ENCODE measurements around the gene RNH1.

The RNH1 gene

DNA sequence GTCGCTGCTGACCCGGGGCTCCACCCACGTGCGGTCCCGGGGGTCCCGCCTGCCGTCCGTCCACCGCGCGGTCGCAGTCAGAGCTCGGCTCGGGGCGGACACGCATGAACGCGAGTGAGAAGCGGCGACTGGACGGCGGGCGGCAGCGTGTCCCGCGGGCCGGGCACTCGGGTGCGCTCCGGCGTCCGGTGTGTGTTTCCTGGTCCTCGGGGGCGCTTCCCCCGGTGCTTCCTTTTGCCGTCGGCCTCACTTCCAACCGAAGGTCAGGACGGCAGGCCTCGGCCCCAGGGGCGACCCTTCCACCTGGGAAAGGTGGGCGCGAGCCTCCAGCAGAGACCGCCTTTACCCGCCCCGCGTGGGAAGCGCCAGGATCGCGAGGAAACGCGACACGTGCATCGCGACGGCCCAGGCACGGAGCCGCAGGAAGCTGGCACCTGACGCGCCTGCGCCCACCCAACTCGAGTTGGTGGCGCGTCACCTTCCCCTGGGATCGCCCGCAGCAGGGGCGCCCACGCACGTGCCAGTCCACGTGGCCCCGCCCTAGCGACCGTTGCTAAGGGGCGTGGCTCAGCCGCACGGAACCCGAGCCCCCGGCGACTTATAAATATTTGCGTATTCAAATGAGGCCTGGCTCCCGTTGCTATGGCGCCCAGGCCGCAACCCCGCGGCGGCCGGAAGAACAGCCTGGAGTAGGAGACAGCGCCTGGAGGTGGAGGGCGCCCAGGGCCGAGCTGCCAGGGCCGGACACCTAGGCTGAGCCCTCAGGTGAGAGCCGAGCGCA is 30.0 kb upstream of the RNH1 start, which contains the start of gene LRRC56:
LRRC56 (plus strand) TSS at position 687 of the 781 bp plus-strand sequence. CDS start 3,158 bp downstream, outside the sequence.
- peak; percentile 94 for DNase-seq

GRCh38 chr11:535519-536454 is 28.7 kb upstream of the RNH1 start, which contains the start of gene HRAS:
TSS of gene HRAS (minus strand) at chr11:535576.
- DNase-seq, result peak; percentile 98

- DNase-seq, result no peak
Measured at GRCh38 chr11:535210-535518, 28.1 kb upstream of the RNH1 start.

GRCh38 chr11:534396-535209 is 27.6 kb upstream of the RNH1 start:
- peak; percentile 51 for DNase-seq

- DNase-seq, result no peak
Measured at GRCh38 chr11:533586-534395, 26.7 kb upstream of the RNH1 start.

DNA sequence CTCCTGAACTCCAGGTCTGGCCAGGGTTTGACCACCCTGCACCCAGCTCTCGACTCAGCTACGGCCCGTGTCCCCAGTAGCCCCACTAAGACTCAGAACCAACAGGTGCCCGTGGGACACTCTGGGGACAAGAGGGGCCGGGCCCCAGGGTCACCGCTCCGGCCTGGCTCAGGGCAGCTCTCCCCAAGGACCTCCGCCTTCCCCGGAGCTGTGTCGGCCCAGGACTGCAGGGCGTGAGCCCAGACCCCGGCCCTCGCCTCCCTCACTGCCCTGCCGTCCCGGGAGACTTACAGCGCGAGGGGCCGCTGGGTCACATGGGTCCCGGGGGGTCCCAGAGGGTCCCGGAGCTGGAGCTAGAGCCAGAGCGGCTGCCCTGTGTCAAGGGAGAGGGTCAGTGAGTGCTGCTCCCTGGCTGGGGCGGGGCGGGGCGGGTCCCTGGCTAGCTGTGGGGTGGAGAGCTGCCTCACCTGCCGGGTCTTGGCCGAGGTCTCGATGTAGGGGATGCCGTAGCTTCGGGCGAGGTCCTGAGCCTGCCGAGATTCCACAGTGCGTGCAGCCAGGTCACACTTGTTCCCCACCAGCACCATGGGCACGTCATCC is 26.0 kb upstream of the RNH1 start:
- DNase-seq, result no peak

DNA sequence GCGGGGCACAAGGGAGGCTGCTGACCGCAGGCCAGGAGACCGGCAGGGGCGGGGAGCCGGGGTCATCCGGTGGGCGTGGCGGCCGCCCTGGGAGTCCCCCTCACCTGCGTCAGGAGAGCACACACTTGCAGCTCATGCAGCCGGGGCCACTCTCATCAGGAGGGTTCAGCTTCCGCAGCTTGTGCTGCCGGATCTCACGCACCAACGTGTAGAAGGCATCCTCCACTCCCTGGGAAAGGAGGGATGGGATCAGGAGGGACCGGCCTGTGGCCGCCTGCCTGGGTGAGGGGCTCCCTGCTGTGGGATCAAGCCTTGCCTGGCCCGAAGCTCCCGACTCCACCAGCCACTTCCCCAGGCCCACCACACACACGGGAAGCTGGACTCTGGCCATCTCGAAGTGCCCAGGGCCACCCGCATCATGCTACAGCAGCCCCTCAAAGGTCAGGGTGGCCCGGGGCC is 25.5 kb upstream of the RNH1 start:
- DNase-seq, result no peak

GRCh38 chr11:531919-532526 is 25.0 kb upstream of the RNH1 start:
- no peak for DNase-seq

GRCh38 chr11:530960-531831 is 24.2 kb upstream of the RNH1 start:
- no peak for DNase-seq

- no peak for DNase-seq
Measured at GRCh38 chr11:529728-530411, 22.8 kb upstream of the RNH1 start.

DNA sequence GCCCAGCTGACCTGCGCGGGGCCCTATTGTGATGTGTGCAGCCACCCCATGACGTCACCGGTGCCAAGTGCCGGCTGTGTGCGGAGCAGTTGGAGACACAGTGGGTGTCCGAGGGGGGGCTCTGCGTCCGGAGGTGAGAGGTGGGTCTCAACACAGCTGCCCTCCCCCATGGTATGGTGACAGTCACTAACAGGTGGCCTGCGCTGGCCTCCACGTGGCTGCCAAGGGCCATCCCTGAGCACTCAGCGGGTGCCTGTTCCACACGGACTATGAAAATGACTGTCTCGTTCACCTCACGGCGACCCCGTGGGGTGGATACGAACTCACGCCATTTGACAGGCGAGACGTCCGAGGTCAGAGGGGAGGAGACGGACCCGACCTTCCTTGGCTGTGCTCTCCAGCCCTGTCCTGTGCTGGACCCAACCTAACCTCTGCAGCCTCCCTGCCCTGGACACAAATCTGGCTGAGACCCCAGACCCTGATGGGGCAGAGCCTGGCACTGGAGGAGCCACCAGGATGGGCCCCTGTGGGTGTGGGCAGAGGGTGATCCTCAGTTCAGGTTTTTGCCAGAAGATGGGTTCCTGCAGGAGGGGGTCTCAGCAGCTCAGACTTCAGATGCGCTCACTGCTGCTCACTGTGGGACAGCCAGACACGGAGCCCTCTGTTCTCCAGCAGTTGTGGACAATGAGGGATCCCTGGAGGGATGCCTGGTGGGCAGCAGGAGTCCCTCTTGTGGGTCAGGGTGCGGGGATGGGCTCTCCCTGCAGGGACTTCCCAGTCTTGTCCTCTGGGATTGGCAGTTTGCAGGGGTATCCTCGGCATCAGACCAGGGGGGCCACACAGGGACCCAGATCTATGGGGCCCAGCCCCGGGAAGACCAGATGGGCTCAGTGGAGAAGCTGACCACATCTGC is 22.0 kb upstream of the RNH1 start:
- no peak for DNase-seq

DNA sequence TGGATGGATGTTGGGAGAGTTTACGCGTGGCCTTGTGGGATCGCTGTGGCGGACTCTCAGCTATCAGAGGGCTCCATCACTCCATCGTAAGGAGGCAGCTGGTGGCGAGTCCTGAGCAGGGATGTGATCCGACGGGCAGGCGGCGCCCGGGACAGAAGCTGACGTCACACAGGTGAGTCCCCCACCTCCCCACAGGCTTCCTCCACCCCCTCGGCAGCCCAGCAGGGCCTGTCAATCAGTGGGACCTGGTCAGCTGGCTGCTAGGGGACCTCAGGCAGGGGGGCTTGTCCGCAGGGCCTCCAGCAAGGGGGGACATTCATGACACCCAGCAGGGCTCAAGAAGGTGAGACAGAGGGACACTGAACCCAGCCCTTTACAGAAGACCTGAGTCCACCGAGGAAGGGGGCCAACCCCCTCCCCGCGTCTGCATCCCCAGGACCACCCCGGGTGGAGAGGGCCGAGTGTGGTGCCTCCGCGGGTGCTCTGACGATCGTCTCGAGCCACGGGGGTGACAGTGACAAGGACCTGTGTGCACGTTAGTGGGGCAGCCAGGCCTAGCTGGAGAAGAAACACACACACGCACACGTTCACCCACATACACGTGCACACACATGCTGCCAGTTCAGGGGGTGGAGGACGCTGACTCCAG is 21.2 kb upstream of the RNH1 start:
- DNase-seq, result no peak

- no peak for DNase-seq
Measured at GRCh38 chr11:526192-526591, 19.1 kb upstream of the RNH1 start.

- no peak for DNase-seq
Measured at GRCh38 chr11:521177-521688, 14.2 kb upstream of the RNH1 start.

DNA sequence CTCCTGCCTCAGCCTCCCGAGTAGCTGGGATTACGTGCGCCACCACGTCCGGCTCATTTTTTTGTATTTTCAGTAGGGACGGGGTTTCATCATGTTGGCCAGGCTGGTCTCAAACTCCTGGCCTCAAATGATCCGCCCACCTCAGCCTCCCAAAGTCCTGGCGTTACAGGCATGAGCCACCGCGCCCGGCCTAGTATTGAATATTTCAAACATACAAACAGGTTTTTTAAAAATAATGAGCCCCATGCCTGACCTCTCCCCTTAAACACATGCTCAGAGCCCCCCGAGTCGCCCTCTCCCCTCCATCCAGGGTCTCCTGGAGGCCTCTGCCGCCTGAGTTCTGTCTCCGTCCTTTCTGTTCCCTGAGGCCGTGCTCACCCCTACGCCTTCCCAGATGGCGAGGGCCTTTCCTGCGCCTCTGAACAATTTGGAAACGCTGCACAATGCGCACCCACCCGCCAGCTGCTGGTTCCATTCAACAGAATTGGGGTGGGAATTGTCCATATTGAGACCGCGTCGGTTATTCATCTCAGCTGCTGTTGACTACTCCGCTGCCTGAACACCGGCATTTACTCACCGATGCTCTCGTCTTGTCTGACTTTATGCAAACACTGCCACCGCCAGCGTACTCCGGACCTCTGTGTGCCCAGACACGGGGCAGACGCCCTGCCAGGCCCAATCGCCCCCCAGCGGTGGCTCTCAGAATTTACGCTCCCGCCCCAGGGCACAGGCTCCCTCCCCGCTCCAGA is 13.6 kb upstream of the RNH1 start:
- no peak for DNase-seq

GRCh38 chr11:518463-519202 is 11.6 kb upstream of the RNH1 start:
- DNase-seq, result peak; percentile 86
